Measurements from ENCODE around the gene AK5.

AK5 gene

DNA sequence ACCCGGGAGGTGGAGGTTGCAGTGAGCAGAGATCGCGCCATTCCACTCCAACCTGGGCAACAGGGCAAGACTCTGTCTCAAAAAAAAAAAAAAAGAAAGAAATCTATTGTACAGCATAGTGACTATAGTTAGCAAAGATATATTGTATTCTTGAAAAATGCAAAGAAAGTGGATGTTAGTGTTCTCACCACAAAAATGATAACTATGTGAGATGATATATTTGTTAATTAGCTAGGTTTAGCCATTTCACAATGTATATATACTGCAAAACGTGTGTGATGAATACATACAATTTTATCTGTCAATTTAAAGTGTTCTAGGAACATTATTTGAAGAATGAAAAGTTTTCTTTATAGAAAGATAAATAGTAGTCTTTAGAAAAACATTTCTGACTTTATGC, 179.9 kb downstream of the AK5 start:
- no peak for DNase-seq

DNA sequence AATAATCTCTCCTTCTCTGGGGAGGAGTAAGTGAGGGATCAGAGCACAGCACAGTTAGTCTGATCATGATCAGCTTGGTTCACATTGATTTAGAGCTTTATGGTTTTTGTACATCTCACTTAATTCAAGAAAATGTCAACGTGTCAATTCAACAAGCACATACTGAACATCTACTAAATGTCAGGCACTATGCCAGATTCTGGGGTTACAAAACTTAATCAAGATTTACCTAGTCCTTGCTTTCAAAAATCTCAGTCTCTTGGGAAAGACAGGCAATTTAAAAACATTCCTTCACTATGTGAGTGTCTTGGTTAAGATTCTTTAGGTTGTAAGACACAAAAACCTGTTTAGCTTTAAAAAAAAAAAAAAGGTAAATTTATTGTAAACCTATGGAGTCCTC, 181.4 kb downstream of the AK5 start:
- no peak for DNase-seq

- no peak for DNase-seq
These were observed 183.3 kb downstream of the AK5 start for GRCh38 chr1:77465139-77465538.

DNA sequence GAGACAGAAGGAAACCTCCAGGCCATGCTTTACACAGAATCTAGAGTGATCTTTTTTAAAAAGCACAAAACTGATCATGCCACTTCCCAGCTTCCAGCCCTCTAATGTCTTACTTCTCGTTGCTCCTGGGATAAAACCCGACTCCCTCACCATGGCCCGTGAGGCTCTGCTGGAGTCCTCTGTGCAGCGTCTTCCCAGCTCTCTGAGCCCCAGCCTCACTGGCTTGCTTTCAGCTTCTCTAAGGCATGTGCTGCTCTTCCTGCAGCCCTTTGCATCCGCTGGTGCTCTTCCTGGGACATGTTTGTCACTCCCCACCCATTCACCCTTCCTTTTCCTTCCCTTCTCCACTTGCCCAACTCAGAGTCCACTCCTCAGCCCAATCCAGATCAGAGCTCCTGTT, 184.1 kb downstream of the AK5 start:
- no peak for DNase-seq

GRCh38 chr1:77467021-77467595, 185.3 kb downstream of the AK5 start:
- no peak for DNase-seq

- DNase-seq: no peak
These were observed 185.9 kb downstream of the AK5 start for GRCh38 chr1:77467741-77468140.

DNA sequence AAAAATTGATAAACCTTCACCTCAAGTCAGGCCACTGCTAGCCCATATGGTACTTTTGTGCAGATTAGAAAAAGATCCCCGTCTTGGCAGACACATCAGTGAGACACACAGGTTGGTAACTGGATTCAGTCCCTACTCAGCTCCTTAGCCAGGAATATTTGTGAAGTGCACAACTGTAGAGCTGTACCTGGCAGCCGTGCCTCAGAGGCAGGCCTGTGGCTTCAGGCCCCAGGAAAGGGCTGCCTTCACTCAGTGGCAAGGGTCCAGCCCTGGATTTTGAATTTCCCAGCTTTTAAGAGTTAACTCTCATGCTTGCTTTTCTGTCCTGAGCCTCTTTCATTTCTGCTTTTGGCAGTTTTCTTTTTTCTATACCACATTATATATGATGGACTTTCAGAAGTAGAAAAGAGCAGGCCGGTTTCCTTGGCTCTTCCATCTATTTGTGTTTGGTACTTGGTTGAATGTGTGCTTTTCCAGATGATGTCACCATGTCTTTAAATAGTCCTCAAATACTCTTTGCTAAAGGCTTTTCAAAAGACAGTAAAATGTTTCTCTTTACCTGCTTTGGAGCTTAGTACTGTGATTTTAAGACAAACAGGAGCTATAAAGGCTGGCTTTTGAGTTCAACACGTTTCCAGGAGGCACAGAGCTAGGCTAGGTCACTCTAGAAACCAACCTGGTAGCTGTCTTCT, 186.6 kb downstream of the AK5 start:
- no peak for DNase-seq

DNA sequence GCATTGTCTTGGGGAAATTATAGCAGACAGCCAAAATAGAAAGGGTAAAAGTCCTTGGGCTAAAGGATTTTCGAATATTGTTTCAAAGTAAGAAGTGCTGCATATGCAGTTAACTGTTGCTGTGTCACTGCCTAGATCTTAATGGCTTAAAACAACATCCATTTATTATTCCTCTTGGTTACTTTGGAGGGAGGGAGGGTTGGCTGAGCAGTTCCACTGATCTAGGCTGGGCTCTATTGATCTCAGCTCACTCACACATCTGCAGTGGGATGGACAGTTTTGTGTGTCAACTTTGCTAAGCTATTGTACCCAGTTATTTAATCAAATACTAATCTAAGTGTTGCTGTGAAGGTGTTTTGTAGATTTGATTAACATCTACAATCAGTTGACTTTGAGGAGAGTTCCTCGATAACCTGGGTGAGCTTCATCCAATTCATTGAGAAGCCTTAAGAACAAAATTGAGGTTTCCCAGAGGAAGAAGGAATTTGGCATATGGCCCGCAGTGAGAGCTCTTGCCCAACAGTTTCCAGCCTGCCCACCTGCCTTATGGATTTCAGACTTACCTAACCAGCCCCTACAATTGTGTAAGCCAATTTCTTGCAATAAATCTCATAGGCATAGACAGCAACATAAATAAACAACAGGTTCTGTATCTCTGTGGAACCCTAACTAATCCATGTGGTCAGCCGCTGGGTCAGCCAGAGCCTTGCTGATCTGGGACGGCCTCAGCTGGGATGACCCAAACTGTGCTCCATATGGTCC, 187.3 kb downstream of the AK5 start:
- no peak for DNase-seq

- no peak for DNase-seq
These were observed 189.9 kb downstream of the AK5 start for GRCh38 chr1:77471691-77472090.

DNA sequence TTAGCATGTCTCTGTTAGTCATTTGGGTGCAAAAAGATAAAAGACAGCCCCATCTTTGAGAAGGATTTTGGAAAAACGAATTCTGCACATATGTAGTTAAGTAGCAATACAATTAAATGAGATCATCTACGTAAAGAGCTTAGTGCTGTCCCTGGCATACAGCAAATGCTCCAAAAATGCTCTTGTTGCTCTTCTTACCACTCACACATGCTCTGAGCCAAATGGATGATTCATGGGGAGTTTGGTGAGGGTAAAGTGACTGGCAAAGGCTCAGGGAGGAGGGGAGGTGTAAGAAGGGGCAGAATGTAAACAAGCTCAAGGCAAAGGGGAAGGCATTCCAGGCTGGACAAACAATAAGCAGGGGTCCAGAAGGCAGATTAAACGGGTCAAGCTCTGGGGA, 191.9 kb downstream of the AK5 start:
- no peak for DNase-seq

DNA sequence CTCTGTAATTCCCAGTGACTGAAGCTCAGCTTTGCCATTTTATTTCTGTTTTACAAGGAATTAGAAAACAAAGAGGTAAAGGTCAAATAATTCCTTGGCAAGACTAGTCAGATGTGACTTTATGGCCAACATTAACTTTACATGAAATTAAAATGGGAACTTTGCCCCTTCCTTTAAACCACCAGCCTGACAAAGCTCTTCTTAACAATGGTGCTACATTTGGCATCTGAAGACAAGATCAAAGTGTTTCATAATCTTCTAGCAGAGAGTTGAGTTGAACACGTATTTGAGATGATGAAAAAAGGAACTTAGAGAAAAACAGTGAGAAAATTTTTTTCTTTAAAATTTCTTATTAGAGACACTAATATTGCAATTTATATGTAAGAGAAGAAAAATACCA, 193.8 kb downstream of the AK5 start:
- DNase-seq: no peak

DNA sequence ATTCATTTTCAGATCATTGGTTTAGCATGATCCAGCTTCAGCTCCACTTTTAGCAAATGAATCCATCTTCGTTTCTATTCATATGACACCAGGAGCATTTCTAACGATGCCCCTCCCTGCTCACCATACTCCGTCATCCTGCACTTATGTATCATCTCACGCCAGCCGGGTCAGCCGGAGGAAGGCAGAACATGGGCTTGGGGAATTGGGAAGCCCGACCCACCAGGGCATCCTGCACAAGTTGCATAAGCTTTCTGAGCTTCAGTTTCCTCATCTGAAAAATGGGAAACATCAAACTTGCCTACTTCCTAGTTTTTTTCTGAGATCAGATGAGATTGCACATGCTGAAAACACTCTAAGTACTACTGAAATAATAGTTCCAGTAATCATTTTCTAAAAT, 194.7 kb downstream of the AK5 start:
- no peak for DNase-seq

DNA sequence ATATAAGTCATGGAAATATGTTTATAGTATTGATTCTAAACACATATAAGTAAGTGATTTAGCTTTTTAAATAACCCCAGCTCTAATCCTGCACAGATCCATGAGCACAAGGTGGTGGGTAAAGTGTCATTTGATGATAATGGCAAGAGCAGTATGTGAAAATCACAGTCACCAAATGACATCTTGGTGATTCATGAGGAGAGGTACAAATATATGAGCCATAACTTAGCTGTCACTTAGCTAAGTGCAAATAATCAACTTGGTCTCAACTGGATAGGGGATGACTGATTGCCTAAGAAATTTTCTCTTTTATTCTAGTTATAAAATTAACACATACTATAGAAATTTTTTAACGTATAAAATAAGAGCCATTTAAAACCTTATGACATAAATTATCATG, 202.5 kb downstream of the AK5 start:
- DNase-seq: no peak

DNA sequence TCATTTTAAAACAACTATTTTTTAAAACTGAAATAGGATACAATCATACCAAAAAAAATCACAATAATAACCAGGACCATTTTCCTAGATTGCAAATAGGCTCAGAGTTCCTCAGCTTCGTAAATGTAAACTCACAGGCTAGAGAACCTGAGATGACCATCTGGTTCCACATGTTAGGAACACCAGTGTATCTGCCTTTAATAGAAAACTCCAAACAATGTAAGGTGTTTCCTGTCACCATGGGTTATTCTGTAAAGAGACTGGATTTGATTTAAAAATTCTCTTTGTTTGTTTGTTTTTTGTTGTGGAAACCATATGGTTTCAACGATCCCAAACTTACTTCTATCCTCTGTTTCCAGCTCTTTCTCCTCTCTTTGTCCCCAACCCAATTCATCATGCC, 203.1 kb downstream of the AK5 start:
- no peak for DNase-seq

DNA sequence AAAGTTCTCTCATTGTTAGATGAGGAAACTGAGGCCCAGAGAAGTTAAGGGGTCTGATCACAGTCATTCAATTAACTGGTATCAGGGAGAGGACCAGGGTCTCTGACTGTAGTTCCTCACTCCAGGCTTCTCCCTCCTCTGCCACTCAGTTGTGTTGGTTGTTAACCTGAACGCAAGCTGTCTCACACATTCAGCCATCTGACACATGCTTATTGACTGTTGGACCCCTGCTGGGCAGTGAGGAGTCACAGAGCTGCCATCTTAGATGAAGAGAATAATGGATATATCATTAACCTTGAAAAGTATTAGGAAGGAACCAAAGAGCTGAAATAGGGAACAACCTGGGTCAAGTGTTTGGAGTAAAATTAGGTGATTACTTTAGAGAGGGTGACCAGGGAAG, 205.8 kb downstream of the AK5 start:
- DNase-seq: no peak

DNA sequence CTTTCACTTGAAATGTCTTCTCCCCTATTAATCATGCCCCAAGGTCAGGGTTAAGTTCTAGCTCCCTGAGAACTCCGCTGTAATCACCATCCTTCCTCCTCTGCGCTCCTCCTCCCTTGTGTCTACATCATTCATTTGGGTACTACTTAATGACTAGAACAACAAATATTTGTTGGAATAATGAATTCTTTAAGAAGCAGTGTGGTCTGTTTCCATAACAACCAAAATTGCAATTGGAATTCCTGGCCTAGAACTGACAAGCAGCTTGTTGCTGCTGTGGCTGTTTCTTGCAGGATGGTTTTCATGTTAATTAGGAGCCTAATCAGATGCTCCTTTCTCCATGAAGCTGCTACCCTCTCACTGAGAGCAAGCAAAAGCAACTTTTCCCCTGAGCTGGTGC, 208.1 kb downstream of the AK5 start:
- DNase-seq: no peak

DNA sequence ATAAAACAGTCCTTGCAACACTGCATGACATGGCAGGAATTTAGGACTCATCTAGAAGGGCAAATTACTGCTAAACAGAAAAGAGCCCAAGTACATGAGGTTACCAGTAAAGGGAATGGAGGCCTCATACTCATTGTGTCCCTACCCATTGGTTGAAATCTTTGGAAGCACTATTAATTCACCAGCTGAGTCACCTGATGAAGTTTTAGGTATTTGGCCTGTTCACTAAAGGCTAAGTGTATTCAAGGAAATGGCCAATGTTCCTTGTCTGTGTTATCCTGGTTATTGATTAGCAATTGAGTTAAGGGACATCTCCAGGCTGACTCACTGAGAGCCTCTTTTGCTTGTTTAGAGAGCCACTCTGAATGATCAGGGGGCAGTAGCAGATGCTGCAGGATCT, 212.2 kb downstream of the AK5 start:
- DNase-seq: no peak

- no peak for DNase-seq
These were observed 217.1 kb downstream of the AK5 start for GRCh38 chr1:77498918-77499317.

GRCh38 chr1:77499466-77499865, 217.6 kb downstream of the AK5 start:
- DNase-seq: no peak

- DNase-seq: no peak
These were observed 223.2 kb downstream of the AK5 start for GRCh38 chr1:77504986-77505385.

DNA sequence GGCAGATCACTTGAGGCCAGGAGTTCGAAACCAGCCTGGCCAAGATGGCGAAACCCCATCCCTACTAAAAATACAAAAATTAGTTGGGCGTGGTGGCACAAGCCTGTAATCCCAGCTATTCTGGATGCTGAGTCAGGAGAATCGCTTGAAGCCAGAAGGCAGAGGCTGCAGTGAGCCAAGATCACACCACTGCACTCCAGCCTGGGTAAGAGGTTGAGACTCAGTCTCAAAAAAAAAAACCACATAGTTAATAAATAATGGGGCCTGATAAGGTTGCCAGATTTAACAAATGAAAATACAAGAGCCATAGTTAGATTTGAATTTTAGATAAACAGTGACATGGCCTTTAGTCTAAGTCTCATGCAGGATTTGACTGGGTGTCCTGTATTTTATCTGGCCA, 225.0 kb downstream of the AK5 start:
- DNase-seq: no peak

GRCh38 chr1:77509051-77509492, 227.3 kb downstream of the AK5 start:
- DNase-seq: no peak

DNA sequence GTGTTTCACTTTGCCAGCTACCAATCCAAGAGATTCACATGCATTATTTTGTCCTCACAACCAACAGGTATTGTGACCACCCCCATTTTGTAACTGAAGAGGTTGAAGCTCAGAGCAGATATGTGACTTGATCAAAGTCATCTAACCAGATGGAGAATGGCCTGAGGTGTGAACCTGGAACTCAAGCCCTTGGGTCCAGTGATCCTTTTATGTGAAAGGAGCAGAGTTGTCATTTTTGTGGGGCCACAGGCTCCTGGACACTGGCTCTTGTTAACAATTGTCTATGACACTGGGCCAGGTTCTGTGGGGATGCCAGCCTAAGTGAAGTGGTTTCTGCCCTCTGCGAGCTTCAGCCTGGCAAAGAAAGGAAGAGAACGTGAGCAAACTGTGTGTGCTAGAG, 228.1 kb downstream of the AK5 start:
- DNase-seq: no peak

- DNase-seq: no peak
These were observed 229.6 kb downstream of the AK5 start for GRCh38 chr1:77511440-77511840.
